ENCODE data around the gene KLK7. TPM values are rescaled to one million over a fixed set of nuclear protein-coding genes. Genes with fewer than 3 reads are reported as not detected.

KLK7 gene
- total RNA-seq, 1 experiment from 2014 or later, result not detected

DNA sequence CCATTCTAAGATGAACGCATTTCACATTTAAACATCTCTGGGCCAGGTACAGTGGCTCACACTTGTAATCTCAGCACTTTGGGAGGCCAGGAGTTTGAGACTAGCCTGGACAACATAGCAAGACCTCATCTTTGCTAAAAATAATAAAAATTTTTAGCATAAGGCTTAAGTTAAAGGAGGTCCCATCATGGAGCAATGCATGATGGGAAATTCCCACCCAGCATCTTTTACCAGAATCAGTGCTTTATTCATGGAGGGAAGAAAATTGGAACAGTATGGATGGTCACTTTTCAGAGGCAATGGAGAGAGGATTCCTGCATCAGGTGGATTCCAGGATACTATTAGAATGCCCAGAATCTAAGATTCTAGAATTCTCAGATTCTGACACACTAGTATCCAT, 21.5 kb upstream of the KLK7 start:
- TF ChIP-seq, protein P1, sequence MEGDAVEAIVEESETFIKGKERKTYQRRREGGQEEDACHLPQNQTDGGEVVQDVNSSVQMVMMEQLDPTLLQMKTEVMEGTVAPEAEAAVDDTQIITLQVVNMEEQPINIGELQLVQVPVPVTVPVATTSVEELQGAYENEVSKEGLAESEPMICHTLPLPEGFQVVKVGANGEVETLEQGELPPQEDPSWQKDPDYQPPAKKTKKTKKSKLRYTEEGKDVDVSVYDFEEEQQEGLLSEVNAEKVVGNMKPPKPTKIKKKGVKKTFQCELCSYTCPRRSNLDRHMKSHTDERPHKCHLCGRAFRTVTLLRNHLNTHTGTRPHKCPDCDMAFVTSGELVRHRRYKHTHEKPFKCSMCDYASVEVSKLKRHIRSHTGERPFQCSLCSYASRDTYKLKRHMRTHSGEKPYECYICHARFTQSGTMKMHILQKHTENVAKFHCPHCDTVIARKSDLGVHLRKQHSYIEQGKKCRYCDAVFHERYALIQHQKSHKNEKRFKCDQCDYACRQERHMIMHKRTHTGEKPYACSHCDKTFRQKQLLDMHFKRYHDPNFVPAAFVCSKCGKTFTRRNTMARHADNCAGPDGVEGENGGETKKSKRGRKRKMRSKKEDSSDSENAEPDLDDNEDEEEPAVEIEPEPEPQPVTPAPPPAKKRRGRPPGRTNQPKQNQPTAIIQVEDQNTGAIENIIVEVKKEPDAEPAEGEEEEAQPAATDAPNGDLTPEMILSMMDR (IDR thresholded peaks at IDR 0.05; ENCODE audit: unreplicated experiment), result no peak
- no TSS peak for BruUV-seq (replicated peaks)
- peaks cover 6% of the 10 kb centered on the region for H3K36me3 Mint-ChIP-seq (ENCODE audit: insufficient read depth, unreplicated experiment)
- ChIA-PET CTCF (no interaction called here), POLR2A (no interaction called here)
- H3K9me3 Mint-ChIP-seq (ENCODE audit: unreplicated experiment), result no peaks in the 10 kb centered on the region
- no peak overlapping the region for H3K27ac Mint-ChIP-seq (ENCODE audit: low read depth, unreplicated experiment)
- no peak overlapping the region for H3K4me3 Mint-ChIP-seq (ENCODE audit: unreplicated experiment)
- intact Hi-C loops (cut with micrococcal nuclease), result no loop called here
- peaks cover 1% of the 10 kb centered on the region for H3K4me1 Mint-ChIP-seq (ENCODE audit: insufficient read depth, unreplicated experiment)
- H3K27me3 Mint-ChIP-seq (ENCODE audit: insufficient read depth, unreplicated experiment), result no peaks in the 10 kb centered on the region
- no peak for DNase-seq (ENCODE audit: unreplicated experiment)

- Mint-ChIP-seq H3K4me1 (ENCODE audit: insufficient read depth, unreplicated experiment) (no peaks in the 10 kb centered on the region), H3K27me3 (ENCODE audit: insufficient read depth, unreplicated experiment) (peaks cover 4% of the 10 kb centered on the region), H3K4me3 (ENCODE audit: unreplicated experiment) (no peak overlapping the region), H3K27ac (ENCODE audit: low read depth, unreplicated experiment) (no peak overlapping the region), H3K36me3 (ENCODE audit: insufficient read depth, unreplicated experiment) (peaks cover 6% of the 10 kb centered on the region), H3K9me3 (ENCODE audit: unreplicated experiment) (peaks cover 1% of the 10 kb centered on the region)
- TF ChIP-seq, protein P1 (IDR thresholded peaks at IDR 0.05; ENCODE audit: unreplicated experiment), result no peak
- no peak for DNase-seq (ENCODE audit: unreplicated experiment)
- intact Hi-C loops (cut with micrococcal nuclease), result no loop called here
- ChIA-PET CTCF (no interaction called here), POLR2A (no interaction called here)
- BruUV-seq (replicated peaks), result no TSS peak
Measured at GRCh38 chr19:51003316-51003715, 19.6 kb upstream of the KLK7 start.

DNA sequence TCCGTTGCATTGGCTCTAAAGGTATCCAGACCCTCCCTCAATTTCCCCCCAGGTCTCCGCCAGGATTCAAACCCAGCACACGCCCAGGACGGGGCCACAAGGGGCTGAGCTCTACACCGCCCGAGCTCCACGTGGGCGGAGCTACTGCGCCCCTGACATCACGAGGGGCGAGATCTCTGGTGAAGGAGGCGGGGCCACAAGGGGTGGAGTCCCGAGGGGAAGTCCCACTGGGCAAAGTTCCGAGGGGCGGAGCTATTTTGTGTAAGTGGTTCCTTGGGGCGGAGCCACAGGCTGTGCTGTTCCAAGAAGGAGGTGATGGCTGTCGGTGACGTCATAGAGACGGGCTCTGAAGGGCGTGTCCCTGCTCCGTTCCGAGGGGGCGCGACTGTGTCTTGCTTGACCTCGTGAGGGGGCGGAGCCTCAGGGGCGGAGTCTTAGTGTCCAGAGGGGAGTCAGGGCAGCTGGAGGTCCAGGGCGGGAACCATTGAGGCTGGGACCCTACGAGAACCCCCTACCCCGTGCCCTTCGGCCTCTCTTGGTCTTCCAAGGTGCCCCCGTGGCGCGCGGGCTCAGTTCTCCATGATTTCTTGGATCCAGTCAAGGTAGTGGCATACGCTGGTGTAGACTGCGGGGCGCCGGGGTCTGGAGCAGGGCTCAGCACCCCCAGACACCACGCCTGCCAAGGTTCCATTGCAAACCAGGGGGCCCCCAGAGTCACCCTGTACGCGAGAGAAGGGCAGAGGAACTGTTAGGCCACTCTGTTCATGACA, 19.0 kb upstream of the KLK7 start:
- ChIA-PET CTCF (interaction anchor here (0.6 to 1.7 kb wide), 4 partner anchors 14 to 61 kb away, joined by 3 to 4 read pairs (median 3); no protein-coding TSS in a partner anchor), POLR2A (no interaction called here)
- Mint-ChIP-seq H3K9me3 (ENCODE audit: unreplicated experiment) (peaks cover 6% of the 10 kb centered on the region), H3K4me3 (ENCODE audit: unreplicated experiment) (no peak overlapping the region), H3K4me1 (ENCODE audit: insufficient read depth, unreplicated experiment) (no peaks in the 10 kb centered on the region), H3K27me3 (ENCODE audit: insufficient read depth, unreplicated experiment) (peaks cover 10% of the 10 kb centered on the region), H3K36me3 (ENCODE audit: insufficient read depth, unreplicated experiment) (peaks cover 6% of the 10 kb centered on the region), H3K27ac (ENCODE audit: low read depth, unreplicated experiment) (no peak overlapping the region)
- peak; percentile 9 for DNase-seq (ENCODE audit: unreplicated experiment)
- no TSS peak for BruUV-seq (replicated peaks)
- intact Hi-C loops (cut with micrococcal nuclease), result no loop called here
- TF ChIP-seq, protein P1 (IDR thresholded peaks at IDR 0.05; ENCODE audit: unreplicated experiment), result no peak

- no peak overlapping the region for H3K27ac Mint-ChIP-seq (ENCODE audit: low read depth, unreplicated experiment)
- CTCF ChIA-PET, result interaction anchor here (0.6 to 1.7 kb wide), 4 partner anchors 14 to 62 kb away, joined by 3 to 4 read pairs (median 3); no protein-coding TSS in a partner anchor
- H3K4me1 Mint-ChIP-seq (ENCODE audit: insufficient read depth, unreplicated experiment), result no peaks in the 10 kb centered on the region
- POLR2A ChIA-PET, result no interaction called here
- H3K27me3 Mint-ChIP-seq (ENCODE audit: insufficient read depth, unreplicated experiment), result peaks cover 11% of the 10 kb centered on the region
- intact Hi-C loops (cut with micrococcal nuclease), result no loop called here
- no TSS peak for BruUV-seq (replicated peaks)
- H3K9me3 Mint-ChIP-seq (ENCODE audit: unreplicated experiment), result peaks cover 6% of the 10 kb centered on the region
- H3K4me3 Mint-ChIP-seq (ENCODE audit: unreplicated experiment), result no peak overlapping the region
- TF ChIP-seq, protein P1 (IDR thresholded peaks at IDR 0.05; ENCODE audit: unreplicated experiment), result no peak
- no peak for DNase-seq (ENCODE audit: unreplicated experiment)
- H3K36me3 Mint-ChIP-seq (ENCODE audit: insufficient read depth, unreplicated experiment), result peaks cover 6% of the 10 kb centered on the region
Measured at GRCh38 chr19:51002089-51002532, 18.4 kb upstream of the KLK7 start.
